NCI-H446 (cell line): ENCODE measurements around the gene SGMS1.
A peak's percentile ranks its signal among the peaks of the same experiment; 100 is the strongest.

Experiments used
- DNase-seq, 2 experiments: peaks; one replicate each; lab custom pipeline; 2025; lab: John Stamatoyannopoulos, UW

SGMS1 gene

GRCh38 chr10:50636618-50637579 lies 13.1 kb upstream of the SGMS1 start:
- DNase-seq: no peak

GRCh38 chr10:50635286-50635685 lies 11.5 kb upstream of the SGMS1 start:
- no peak for DNase-seq

- DNase-seq: no peak
These were observed 10.7 kb upstream of the SGMS1 start for GRCh38 chr10:50634479-50634878.

- DNase-seq: no peak
These were observed 7.3 kb upstream of the SGMS1 start for GRCh38 chr10:50631052-50631451.

GRCh38 chr10:50629495-50630122 lies 5.9 kb upstream of the SGMS1 start:
- no peak for DNase-seq

- no peak for DNase-seq
These were observed 4.1 kb upstream of the SGMS1 start for GRCh38 chr10:50627896-50628295.

GRCh38 chr10:50627443-50627842 lies 3.7 kb upstream of the SGMS1 start:
- DNase-seq: no peak

GRCh38 chr10:50625649-50626132 lies 1.9 kb upstream of the SGMS1 start:
- no peak for DNase-seq

- DNase-seq: peak in 1 of 2 experiments; percentile 79
These were observed 1.2 kb upstream of the SGMS1 start for GRCh38 chr10:50624866-50625501.

- DNase-seq: peak; percentile 84 to 93
These were observed 683 bp upstream of the SGMS1 start for GRCh38 chr10:50624413-50624865.

- DNase-seq: peak in 1 of 2 experiments; percentile 23
These were observed 772 bp downstream of the SGMS1 start for GRCh38 chr10:50622706-50623662.

GRCh38 chr10:50621968-50622705 lies 1.6 kb downstream of the SGMS1 start:
- peak; percentile 64 to 87 for DNase-seq

- no peak for DNase-seq
These were observed 2.9 kb downstream of the SGMS1 start for GRCh38 chr10:50620899-50621298.

- DNase-seq: no peak
These were observed 3.9 kb downstream of the SGMS1 start for GRCh38 chr10:50619882-50620281.

GRCh38 chr10:50619166-50619565 lies 4.6 kb downstream of the SGMS1 start:
- no peak for DNase-seq

- no peak for DNase-seq
These were observed 5.1 kb downstream of the SGMS1 start for GRCh38 chr10:50618624-50619023.

GRCh38 chr10:50615658-50616057 lies 8.1 kb downstream of the SGMS1 start:
- DNase-seq: peak; percentile 63 to 73

GRCh38 chr10:50614444-50615137 lies 9.2 kb downstream of the SGMS1 start:
- DNase-seq: no peak

GRCh38 chr10:50613726-50614443 lies 9.9 kb downstream of the SGMS1 start:
- no peak for DNase-seq
